Progenitor cell of endocrine pancreas (in vitro differentiated cells): ENCODE results near the gene OLFM1. TPM values are rescaled to one million over a fixed set of nuclear protein-coding genes. Genes with fewer than 3 reads are reported as not detected.

ENCODE experiments used
- DNase-seq: peaks from one replicate; pipeline ENCODE4 v3.0.0; 2021; ENCODE audit warnings: low spot score; ENCODE audit not compliant: unreplicated experiment
- H3K27ac Mint-ChIP-seq: 2 replicates; pipeline ENCODE4 v1.8.0; 2021; ENCODE audit warnings: mild to moderate bottlenecking, moderate library complexity, mixed read lengths
- H3K27me3 Mint-ChIP-seq: 2 replicates; pipeline ENCODE4 v1.8.0; 2021; ENCODE audit warnings: mixed read lengths
- H3K36me3 Mint-ChIP-seq: 2 replicates; pipeline ENCODE4 v1.8.0; 2022; ENCODE audit warnings: mixed read lengths; ENCODE audit not compliant: insufficient read depth
- H3K4me1 Mint-ChIP-seq: 2 replicates; pipeline ENCODE4 v1.8.0; 2021; ENCODE audit warnings: low read depth, mixed read lengths
- H3K4me3 Mint-ChIP-seq: 2 replicates; pipeline ENCODE4 v1.8.0; 2021; ENCODE audit warnings: low read depth, mild to moderate bottlenecking, moderate library complexity, mixed read lengths
- H3K9me3 Mint-ChIP-seq: 2 replicates; pipeline ENCODE4 v1.8.0; 2021; ENCODE audit warnings: low read depth, mixed read lengths
- total RNA-seq: library from RNA; stranded (reverse); gene quantifications from 2 replicates; pipeline ENCODE4 v1.2.1, GENCODE V29; 2021
- TF ChIP-seq, protein P1 (sequence below): fragments of 200-600 bp; sonication (generic); IDR thresholded peaks from one replicate; pipeline ENCODE4 v1.5.0; 2021; ENCODE audit warnings: antibody characterized with exemption, mild to moderate bottlenecking; ENCODE audit not compliant: unreplicated experiment

The OLFM1 gene
- total RNA-seq, 1 donor from 2014 or later = 1.7 TPM

DNA sequence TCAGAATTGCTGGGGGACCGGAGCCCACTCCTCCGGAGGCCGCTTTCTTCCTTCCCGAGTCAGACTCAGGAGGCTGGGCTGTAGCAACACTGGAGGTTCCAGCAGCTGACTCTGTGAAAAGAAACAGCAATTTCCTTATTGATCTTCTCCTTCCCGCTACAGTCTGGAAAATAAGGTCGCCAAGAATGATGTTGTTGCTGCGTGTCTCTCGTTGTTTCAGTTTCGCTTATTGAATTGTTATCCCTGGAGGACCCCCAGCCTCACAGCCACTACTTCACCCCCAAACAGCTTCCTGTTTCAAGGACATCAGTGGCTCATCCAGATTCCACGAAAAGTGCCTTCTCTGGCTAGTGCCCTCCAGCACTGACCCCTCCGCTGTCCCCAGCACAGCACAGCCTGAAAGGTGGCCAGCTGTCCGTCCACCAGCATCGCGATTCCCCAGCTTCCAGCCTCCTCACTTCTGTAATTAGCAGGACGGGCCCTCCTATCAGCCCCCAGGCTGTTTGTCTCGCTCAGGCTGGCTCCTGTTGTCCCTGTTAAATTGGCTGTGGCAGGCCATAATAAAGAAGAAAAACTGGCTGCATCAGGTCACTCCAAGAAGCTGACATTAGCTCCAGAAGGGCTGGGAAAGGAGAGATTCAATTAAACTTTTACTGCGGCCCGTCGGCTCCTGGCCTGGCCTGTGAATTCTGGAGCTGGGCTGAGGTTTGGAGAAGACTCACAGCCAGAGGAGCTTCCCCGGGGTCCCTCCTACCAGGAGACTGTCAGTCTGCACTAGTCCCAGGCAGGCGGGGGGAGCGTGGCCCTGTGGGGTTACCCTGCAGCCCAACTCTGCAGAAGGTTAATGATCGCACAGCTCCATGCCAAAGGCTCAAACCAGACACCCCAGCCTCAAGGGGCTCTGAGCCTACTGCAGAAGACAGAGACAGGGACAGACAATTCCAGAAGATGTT lies 40.5 kb downstream of the OLFM1 start:
- Mint-ChIP-seq H3K4me1 (no peaks in the 10 kb centered on the region), H3K9me3 (peaks cover 6% of the 10 kb centered on the region), H3K4me3 (no peak overlapping the region), H3K36me3 (no peaks in the 10 kb centered on the region), H3K27me3 (peaks cover 32% of the 10 kb centered on the region), H3K27ac (no peak overlapping the region)
- TF ChIP-seq, protein P1, sequence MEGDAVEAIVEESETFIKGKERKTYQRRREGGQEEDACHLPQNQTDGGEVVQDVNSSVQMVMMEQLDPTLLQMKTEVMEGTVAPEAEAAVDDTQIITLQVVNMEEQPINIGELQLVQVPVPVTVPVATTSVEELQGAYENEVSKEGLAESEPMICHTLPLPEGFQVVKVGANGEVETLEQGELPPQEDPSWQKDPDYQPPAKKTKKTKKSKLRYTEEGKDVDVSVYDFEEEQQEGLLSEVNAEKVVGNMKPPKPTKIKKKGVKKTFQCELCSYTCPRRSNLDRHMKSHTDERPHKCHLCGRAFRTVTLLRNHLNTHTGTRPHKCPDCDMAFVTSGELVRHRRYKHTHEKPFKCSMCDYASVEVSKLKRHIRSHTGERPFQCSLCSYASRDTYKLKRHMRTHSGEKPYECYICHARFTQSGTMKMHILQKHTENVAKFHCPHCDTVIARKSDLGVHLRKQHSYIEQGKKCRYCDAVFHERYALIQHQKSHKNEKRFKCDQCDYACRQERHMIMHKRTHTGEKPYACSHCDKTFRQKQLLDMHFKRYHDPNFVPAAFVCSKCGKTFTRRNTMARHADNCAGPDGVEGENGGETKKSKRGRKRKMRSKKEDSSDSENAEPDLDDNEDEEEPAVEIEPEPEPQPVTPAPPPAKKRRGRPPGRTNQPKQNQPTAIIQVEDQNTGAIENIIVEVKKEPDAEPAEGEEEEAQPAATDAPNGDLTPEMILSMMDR = no peak
- DNase-seq = no peak

DNA sequence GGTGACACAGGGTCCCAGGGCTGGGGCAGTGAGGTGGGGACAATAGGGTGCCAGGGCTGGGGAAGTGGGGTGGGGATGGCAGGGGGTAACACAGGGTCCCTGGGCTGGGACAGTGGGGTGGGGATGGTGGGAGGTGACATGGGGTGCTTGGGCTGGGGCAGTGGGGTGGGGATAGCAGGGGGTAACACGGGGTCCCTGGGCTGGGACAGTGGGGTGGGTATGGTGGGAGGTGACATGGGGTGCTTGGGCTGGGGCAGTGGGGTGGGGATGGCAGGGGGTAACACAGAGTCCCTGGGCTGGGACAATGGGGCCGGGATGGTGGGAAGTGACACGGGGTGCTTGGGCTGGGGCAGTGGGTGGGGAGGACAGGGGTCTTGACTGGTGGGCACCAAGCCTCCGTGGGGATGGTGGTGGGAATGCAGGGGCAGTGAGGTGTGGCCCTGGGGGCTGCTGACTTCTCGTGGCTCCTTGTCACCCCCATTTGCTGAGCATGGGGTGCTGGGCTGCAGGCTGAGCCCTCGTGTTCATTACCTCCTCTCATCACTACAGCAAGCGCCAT lies 41.7 kb downstream of the OLFM1 start:
- no peak overlapping the region for H3K27ac Mint-ChIP-seq
- no peak for DNase-seq
- H3K36me3 Mint-ChIP-seq = no peaks in the 10 kb centered on the region
- no peak overlapping the region for H3K4me3 Mint-ChIP-seq
- TF ChIP-seq, protein P1 = no peak
- H3K27me3 Mint-ChIP-seq = peaks cover 31% of the 10 kb centered on the region
- no peaks in the 10 kb centered on the region for H3K4me1 Mint-ChIP-seq
- H3K9me3 Mint-ChIP-seq = peaks cover 6% of the 10 kb centered on the region

DNA sequence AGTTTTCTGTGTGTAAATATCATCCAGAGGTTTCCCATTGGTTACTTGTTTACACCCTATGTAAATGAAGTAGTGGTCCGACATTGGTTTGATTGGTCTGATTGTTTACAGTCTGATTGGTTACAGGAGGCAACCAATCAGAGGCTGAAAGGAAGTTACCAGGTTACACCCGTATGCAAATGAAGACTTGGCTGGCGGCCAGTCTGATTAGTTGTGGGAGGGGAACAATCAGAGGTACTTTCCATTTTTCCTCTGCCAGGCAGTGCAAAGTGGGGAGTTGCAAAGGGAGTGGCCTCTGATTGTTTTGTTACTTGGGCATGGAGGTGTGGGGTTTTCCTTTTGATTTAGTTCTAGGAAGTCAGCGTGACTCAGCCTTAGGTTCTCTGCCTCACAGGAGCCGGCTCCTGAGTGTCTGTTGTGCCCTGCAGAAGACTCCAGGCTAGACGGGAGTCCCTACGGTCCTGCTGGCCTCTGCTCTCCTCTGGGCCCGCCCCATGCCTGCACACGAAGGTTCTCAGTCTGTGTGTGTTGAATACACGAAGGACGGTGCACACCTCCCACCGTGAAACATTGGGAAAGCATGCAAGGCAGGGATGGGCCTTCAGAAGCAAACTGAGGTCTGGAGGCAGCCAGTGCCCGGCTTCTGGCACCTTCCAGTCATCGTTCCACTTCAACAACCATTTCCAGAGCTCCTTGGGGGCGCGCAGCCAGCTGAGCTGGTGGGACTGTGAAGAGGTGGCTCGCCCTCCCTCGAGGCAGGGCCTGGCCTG lies 42.9 kb downstream of the OLFM1 start:
- no peak overlapping the region for H3K4me3 Mint-ChIP-seq

DNA sequence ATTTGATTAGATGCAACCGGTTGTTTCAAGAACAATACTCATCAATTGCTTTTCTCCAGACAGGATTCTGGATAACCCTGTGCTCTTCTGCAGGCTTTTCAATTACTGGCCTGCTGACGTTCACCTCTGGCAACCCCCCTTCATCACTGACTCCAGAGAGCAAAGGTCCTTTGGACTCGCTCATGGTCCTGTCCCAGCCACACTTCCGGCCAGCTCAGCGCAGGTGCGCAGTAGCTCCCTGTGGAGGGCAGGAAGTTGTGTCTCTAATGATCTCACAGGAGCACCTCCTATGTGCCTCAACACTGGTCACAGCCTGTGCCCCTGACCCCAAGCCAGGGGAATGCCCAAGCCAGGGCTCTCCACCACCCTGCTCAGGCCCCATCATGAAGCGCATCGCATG lies 44.0 kb downstream of the OLFM1 start:
- TF ChIP-seq, protein P1 = no peak
- Mint-ChIP-seq H3K27me3 (peaks cover 24% of the 10 kb centered on the region), H3K4me3 (no peak overlapping the region), H3K27ac (no peak overlapping the region), H3K4me1 (no peaks in the 10 kb centered on the region), H3K9me3 (peaks cover 6% of the 10 kb centered on the region), H3K36me3 (no peaks in the 10 kb centered on the region)
- DNase-seq = no peak

More for the DNA sequence above, 42.9 kb downstream of the OLFM1 start:
- peaks cover 29% of the 10 kb centered on the region for H3K27me3 Mint-ChIP-seq
- TF ChIP-seq, protein P1 = no peak
- no peak overlapping the region for H3K27ac Mint-ChIP-seq
- H3K4me1 Mint-ChIP-seq = no peaks in the 10 kb centered on the region
- no peaks in the 10 kb centered on the region for H3K36me3 Mint-ChIP-seq
- H3K9me3 Mint-ChIP-seq = peaks cover 6% of the 10 kb centered on the region
- no peak for DNase-seq

DNA sequence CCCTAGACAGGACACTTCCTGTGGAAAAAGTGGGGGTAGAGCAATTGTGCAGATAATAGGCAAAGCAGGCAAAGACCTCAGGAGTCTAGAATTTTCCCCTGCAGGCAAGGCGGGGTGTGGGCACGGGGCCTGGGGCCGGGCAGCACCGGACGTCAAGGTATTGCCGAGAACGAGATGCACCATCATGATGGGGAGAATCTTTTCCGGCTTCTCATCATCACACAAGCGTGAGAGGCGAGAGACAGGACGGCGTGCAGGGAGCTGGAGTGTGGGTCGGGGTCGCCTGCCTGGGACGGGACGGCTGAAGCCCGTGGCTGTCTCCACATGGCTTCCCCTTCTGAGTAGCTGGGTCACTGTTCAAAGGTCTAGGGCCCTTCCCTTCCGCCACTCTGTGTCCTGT lies 44.5 kb downstream of the OLFM1 start:
- Mint-ChIP-seq H3K36me3 (no peaks in the 10 kb centered on the region), H3K4me1 (no peaks in the 10 kb centered on the region), H3K4me3 (no peak overlapping the region), H3K9me3 (peaks cover 6% of the 10 kb centered on the region), H3K27me3 (peaks cover 29% of the 10 kb centered on the region), H3K27ac (no peak overlapping the region)
- TF ChIP-seq, protein P1 = no peak
- DNase-seq = no peak
